ENCODE data around the gene SAMD10.
A peak's percentile ranks its signal among the peaks of the same experiment; 100 is the strongest.

Gene SAMD10

GRCh38 chr20:63955827-63956663 lies 23.4 kb downstream of the SAMD10 start, which contains the start of gene UCKL1:
TSS of gene UCKL1 (minus strand) at chr20:63956416. CDS start at chr20:63956372, 44 bp downstream.
- TF ChIP-seq CTCF (IDR thresholded peaks at IDR 0.05) (no peak; the same call in 1 of the 2 replicates), ZFX (IDR thresholded peaks at IDR 0.05; ENCODE audit: borderline replicate concordance) (no peak)
- H3K27ac ChIP-seq: peak within 1 kb of the TSS; percentile 89

- H3K27ac ChIP-seq: peak overlapping the region; percentile 89
- TF ChIP-seq ZFX (IDR thresholded peaks at IDR 0.05; ENCODE audit: borderline replicate concordance): no peak
- TF ChIP-seq CTCF (IDR thresholded peaks at IDR 0.05): no peak
Observed at GRCh38 chr20:63955281-63955826, 24.1 kb downstream of the SAMD10 start.

GRCh38 chr20:63953764-63954429 lies 25.5 kb downstream of the SAMD10 start:
- TF ChIP-seq CTCF (IDR thresholded peaks at IDR 0.05) (no peak), ZFX (IDR thresholded peaks at IDR 0.05; ENCODE audit: borderline replicate concordance) (no peak)
- peak overlapping the region; percentile 89; the same call in 1 of the 2 replicates for H3K27ac ChIP-seq

GRCh38 chr20:63952769-63953168 lies 26.7 kb downstream of the SAMD10 start:
- H3K27ac ChIP-seq: peak overlapping the region; percentile 20; the same call in 1 of the 2 replicates
- TF ChIP-seq ZFX (IDR thresholded peaks at IDR 0.05; ENCODE audit: borderline replicate concordance): no peak
- TF ChIP-seq CTCF (IDR thresholded peaks at IDR 0.05): no peak

- TF ChIP-seq CTCF (IDR thresholded peaks at IDR 0.05): no peak
- TF ChIP-seq ZFX (IDR thresholded peaks at IDR 0.05; ENCODE audit: borderline replicate concordance): no peak
- 0 out of 2 replicates have a peak overlapping the region, but pooled peaks have one; percentile 7 for H3K27ac ChIP-seq
Observed at GRCh38 chr20:63952210-63952535, 27.3 kb downstream of the SAMD10 start.

- TF ChIP-seq CTCF (IDR thresholded peaks at IDR 0.05): no peak
- TF ChIP-seq ZFX (IDR thresholded peaks at IDR 0.05; ENCODE audit: borderline replicate concordance): no peak
- H3K27ac ChIP-seq: 0 out of 2 replicates have a peak overlapping the region, but pooled peaks have one; percentile 83
Observed at GRCh38 chr20:63951398-63952209, 27.8 kb downstream of the SAMD10 start.

All from 22Rv1 (cell line).